Spleen (tissue), 7 donors: ENCODE measurements around the gene KRTAP5-3.

Experiments used
- CTCF ChIP-seq, 11 experiments: fragments of 200-600 bp in 7 of 11; fragments of 450-650 bp in 4 of 11; sonication (generic) in 4 of 11; IDR thresholded peaks in 8 of 11; conservative IDR thresholded peaks in 3 of 11; 1 replicate in 7 of 11; 2 replicates in 4 of 11; pipeline versions ENCODE4 v1.4.0 to v1.8.0; 2016 to 2021; ENCODE audit warnings: antibody characterized with exemption in 11 of 11, inconsistent platforms in 4 of 11, mild to moderate bottlenecking in 1 of 11
- POLR2A ChIP-seq, 3 donors: fragments of 450-650 bp; IDR thresholded peaks; one replicate each; pipeline ENCODE4 v1.5.1; 2017; ENCODE audit warnings: antibody characterized with exemption in 3 of 3, mild to moderate bottlenecking in 1 of 3
- donor health status: DM: no; HTN: no; CAD: no; lungs with moderate emphysema.
- donor health status: DM: no; HTN: no; CAD: no.
- donor health status: DM: no; HTN: no; CAD: no.

DNA sequence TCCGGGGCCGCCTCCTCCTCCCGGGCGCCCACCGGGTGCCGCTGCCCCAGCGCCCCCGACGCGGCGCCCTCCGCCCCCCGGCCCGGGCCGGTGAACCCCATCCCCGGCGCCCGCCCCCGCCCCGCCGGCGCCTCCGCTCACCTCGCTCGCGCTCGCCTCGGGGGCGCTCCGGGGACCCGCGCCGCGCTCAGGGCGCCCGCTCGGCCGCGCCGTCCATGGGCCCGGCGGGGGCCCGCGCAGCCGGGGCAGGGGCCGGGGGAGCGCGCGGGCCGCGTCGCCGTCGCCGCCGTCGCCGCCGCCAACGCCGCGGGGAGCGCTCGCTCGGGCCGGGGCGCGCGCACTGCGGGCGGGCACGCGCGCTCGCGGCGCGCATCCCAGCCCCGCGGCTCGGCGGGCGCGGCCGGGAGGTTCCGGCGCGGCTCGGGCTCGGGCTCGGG is 36.5 kb downstream of the KRTAP5-3 start:
- no peak for TF ChIP-seq CTCF (IDR thresholded peaks at IDR 0.05 in 8 of 11, conservative IDR thresholded peaks at IDR 0.05 in 3 of 11)
- TF ChIP-seq POLR2A (IDR thresholded peaks at IDR 0.05), result no peak
